HEK293 (cell line): Measurements from ENCODE around the gene RPS6KA4.

Experiments used
- CTCF ChIP-seq: fragments of 450-650 bp; formaldehyde crosslinking; IDR thresholded peaks from 2 replicates; pipeline ENCODE4 v1.5.1; 2016; ENCODE audit warnings: missing biosample characterization, missing genetic modification characterization
- PRDM10 ChIP-seq: fragments of 450-650 bp; formaldehyde crosslinking; IDR thresholded peaks from 2 replicates; pipeline ENCODE4 v1.5.1; 2016; ENCODE audit warnings: missing biosample characterization, missing genetic modification characterization
- ZNF449 ChIP-seq: fragments of 450-650 bp; formaldehyde crosslinking; IDR thresholded peaks from 2 replicates; pipeline ENCODE4 v1.5.1; 2017; ENCODE audit warnings: missing biosample characterization, mild to moderate bottlenecking, missing genetic modification characterization, moderate library complexity
- ZNF571 ChIP-seq: fragments of 450-650 bp; formaldehyde crosslinking; IDR thresholded peaks from 2 replicates; pipeline ENCODE4 v1.5.0; 2017; ENCODE audit warnings: missing biosample characterization, missing genetic modification characterization

- 0 out of 2 replicates have a peak, but pooled peaks have one; percentile 41 for TF ChIP-seq CTCF
- no peak for TF ChIP-seq ZNF571
- TF ChIP-seq ZNF449, result no peak
- TF ChIP-seq PRDM10 (tag by site-specific recombination), result no peak; the same call in 1 of the 2 replicates
Observed at GRCh38 chr11:64316672-64317324, 42.2 kb upstream of the RPS6KA4 start.
